Activated T-cell treated with anti-CD3 and anti-CD28 coated beads, Interleukin-2, amount 50 U/mL, for 48 hours (primary cell): ENCODE data around the gene MVB12B.

Experiments used
- DNase-seq, 2 experiments: peaks; one replicate each; pipeline ENCODE4 v3.0.0-alpha.2; 2020

MVB12B gene

GRCh38 chr9:126510564-126510963 is 183.9 kb downstream of the MVB12B start:
- no peak for DNase-seq

DNA sequence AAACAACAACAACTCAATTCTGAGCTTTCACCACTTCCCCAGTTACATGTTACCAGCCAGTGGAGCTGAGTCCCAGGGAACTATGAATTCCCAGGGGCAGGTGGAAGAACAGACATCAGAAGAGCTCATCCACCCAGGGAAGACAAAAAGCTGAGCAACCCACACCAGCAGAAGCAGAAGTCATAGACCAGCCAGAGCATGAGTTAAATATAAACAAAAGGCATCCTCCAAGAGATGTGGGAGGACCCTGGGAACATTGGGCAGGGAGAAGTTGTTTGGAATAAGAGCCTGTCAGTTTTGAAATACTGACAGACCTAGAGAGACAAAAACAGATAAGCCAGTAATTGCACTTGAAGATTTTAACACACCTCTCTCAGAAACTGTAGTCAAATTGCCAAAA is 184.8 kb downstream of the MVB12B start:
- DNase-seq, result no peak

DNA sequence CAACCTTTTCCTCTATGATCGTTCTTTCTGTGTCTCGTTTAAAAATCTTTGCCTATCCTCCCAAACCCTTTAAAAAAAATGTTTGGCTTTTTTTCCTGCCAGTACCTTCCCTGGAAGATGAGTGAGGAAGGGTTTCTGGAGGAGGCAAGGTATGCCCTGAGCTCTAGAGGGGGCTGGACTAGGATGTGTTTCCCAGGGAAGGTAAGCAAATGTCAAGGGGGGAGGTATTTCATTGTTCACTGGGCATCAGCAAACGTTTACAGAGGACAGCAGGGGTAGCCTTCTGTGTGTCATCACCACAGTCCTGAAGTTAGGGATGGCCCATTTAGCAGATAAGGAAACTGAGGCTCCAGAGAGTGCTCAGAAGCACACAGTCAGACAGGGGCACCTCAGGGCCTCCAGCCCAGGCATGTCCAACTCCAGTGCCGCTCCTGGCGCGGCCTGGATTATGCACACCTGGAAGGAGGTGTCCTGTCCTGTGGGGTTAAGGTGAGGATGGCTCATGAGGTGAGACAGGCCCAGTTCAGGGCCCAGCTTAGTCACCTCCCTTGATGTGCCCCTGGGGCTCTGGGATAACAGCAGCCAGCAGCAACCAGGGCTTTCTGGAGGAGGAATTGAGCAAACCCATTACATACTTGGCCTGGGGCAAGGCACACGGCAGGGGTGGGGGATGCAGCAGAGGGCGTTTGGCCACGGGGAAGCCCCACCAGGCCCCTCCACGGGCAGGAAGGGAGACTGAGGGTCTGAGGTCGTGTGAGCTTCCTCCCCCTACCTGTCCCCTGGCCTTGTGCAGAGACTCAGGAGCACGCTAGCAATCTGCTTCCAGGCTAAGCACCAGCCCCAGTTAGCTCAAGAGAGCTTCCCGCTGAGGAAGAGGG is 186.8 kb downstream of the MVB12B start:
- no peak for DNase-seq

GRCh38 chr9:126514037-126514821 is 187.6 kb downstream of the MVB12B start:
- peak; percentile 76 to 83 for DNase-seq

DNA sequence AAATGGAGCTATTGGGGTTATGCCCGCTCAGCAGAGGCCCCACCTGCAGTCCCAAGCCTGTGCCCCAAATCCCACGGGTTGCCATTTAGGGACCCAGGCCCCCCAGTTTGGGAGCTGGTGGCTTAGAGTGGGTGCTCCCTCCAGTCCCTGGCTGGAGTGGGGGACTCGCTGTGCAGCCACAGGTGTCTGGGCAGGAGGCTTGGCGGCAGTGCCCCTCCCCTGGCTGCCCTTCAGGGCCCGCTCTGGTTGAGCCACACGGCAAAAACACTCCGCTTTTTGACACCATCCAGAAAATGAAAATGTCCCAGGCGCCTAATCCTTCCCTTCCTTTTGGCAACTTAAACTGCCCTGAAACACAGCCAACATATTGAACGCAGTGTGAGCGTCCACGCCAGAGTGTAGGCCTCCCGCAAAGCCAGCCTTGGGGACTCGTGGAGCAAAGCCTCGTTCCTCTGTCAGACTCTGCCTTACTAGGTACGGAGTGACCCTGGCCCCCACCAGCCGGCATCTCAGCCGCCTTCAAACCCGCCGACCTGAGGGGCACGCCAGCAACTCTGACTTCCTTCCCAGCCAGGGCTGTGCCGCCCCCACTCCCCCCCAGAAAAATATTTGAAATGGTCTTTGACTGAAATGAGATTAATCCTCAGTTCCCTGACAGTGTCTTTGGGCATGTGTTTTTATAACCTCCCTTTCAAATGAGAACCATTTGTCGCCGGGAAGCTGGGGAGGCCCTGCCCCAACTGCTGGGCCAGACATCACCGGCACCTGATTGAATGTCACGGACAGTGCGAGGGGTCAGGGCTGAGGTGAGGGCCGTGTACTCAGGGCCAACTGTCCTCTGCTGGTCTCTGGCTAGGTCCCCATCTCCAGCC is 188.6 kb downstream of the MVB12B start:
- no peak for DNase-seq

- no peak for DNase-seq
These were observed 189.4 kb downstream of the MVB12B start for GRCh38 chr9:126515873-126516505.

DNA sequence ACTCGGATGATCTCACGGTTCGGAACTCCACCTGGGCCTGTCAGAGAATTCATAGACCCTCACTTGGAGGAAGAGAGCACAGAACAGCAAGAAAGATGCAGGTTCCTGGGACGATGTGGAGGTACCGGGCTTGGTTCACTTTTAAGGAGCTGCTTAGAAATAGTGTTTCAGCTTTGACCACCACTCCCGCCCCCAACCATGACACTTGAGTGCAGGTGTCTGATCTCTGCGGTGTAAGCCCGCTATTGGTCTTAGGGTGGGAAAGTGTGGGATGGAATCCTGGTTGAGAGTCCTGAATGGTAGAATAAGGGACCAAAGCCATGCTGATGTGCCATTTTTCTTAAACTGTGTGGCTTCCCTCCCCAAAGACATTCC is 189.9 kb downstream of the MVB12B start:
- no peak for DNase-seq

GRCh38 chr9:126516936-126517832 is 190.6 kb downstream of the MVB12B start:
- DNase-seq, result peak; percentile 75 to 80

DNA sequence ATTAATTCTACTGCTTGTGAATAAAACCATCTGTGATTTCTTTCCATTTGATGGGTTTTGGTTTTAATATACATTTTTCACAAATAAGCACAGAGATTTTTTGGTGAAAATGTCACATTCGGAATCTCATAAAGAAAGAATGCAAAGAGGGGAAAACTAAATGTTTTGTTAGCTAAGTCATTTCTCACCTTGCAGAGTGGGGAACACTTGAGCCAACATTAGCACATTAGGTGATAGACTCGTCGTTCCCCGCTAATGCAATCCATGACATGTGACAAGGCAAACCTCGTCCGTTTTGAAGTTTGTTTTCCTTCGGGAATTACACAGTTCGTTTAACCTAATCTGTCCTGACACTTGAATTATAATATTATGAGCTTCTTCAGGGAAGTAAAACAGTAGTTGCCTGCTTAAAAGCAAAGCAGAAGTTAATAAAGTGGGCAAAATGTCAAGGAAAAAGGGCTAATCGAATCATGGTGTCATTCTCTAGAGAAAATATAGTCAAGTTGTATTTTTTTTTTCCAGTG is 191.3 kb downstream of the MVB12B start:
- DNase-seq, result no peak

DNA sequence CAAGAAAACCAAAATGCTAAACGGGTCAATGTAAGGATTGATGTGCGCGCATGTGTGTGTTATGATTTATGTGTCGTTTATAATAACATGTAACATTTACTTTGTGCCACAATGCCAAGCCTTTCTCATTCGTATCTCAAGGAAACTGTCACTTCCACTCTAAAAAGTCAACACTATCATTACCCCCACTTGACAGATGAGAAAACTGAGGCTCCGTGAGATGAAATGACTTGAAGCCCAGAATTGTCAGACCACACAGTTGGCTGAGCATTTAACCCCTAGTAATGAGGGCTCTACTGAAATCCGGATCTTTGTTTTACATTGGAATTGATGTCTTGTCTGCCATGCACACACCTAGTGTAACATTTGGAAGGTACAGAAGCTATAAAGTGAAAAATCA is 192.1 kb downstream of the MVB12B start:
- no peak for DNase-seq

GRCh38 chr9:126519660-126520420 is 193.2 kb downstream of the MVB12B start:
- peak; percentile 45 for DNase-seq

DNA sequence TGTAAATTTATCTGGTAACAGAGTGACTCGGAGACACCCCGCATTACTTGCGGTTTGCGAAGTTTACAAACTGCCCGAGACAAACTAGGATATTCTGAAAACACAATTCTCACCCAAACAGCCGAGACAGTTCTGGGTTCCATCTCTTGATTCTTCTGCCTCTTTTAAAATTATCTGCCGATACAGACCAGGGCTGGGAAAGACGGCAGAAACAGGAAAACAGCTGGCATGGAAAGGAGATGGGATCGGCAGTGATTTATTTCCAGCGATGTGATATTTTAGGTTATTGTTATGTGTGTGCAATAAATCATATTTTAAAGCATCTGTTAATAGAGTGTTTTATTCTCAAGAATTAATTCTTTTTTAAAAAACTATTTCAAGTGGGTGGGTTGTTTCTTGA is 193.8 kb downstream of the MVB12B start:
- DNase-seq, result no peak

- DNase-seq, result no peak
These were observed 194.5 kb downstream of the MVB12B start for GRCh38 chr9:126521089-126521488.

GRCh38 chr9:126521551-126521950 is 194.9 kb downstream of the MVB12B start:
- DNase-seq, result no peak

- DNase-seq, result no peak
These were observed 195.5 kb downstream of the MVB12B start for GRCh38 chr9:126521976-126522590.

DNA sequence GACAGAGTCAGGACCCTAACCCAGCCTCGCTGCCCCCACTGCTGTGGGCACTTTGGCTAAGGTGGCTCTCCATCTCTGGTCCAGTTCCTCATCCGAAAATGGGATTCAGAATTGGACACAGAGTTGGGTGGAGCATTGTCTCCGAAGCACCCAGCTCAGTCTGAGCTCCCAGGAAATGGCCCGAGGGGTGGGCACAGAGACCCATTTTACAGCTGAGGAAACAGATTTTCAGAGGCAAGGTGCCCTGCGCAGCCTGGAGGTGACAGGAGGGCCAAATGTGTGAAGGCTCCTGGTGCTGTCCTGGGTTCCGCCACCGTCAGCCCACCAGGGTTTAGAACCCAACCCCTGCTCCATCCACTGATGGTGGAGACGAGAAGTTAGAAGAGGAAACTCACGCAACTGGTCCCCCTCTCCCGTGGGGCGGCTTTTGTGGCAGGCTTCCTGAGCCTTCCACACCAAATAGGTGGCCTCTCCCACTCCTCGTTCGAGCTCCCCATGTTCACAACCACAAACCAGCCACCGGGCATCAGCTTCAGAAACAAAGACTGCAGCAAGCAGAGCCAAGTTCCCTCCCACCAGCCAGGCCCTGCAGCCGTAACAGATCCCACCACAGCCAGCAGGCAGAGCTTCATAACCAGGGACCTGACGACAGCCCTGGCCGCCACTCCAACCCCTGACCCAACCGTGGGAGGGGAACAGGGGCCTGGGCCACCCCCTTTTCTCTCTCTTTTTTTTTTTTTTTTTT is 196.2 kb downstream of the MVB12B start:
- DNase-seq, result no peak

GRCh38 chr9:126523611-126524111 is 197.0 kb downstream of the MVB12B start:
- DNase-seq, result peak; percentile 60 to 61

DNA sequence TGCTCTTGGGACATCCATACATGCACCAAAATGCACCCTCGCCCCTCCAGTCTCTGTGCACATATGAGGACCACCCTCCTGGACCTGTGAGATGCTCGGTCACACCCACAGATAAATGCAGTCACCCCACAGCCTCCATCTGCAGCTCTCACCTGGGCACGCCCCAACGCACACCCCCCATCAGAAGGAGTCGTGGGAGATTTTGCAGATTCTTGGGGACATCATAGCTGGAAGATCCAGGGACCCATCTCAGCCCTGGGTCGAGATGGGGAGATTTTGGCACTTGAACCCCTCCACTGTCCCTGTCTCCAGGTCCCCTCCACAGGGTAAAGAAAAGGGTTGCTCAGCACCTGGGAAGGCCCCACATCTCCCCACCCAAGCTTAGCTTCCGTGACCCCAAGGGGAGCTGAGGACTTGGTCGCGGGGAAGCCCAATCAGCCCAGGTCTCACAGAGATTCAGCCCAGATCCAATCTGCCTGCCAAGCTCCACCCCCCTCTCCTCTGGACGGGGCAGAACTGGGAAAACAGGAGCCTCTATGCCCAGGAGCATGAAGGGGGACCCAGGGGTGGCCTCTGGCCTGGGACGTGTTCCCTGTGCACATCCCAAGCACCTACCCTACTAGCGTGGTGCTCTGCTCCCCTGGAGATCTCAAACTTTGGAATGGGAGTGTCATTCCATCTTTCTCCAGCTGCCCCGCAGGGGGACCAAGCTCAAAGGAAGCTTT is 197.9 kb downstream of the MVB12B start:
- no peak for DNase-seq
